Urothelium cell line (cell line): Measurements from ENCODE around the gene PHF21B.
"Not testable (repeated sequence)": the region's sequence is repeated elsewhere in the genome, so short reads cannot be mapped to it uniquely, and the experiment has no call there.

Experiments used
- DNase-seq: peaks from one replicate; pipeline ENCODE4 v3.0.0; 2011; ENCODE audit warnings: low spot score, mixed read lengths
- FAIRE-seq: peaks from 2 replicates; lab custom pipeline; 2011; peaks lifted over from hg19 to GRCh38; lab: Jason Lieb, UNC

The PHF21B gene

DNA sequence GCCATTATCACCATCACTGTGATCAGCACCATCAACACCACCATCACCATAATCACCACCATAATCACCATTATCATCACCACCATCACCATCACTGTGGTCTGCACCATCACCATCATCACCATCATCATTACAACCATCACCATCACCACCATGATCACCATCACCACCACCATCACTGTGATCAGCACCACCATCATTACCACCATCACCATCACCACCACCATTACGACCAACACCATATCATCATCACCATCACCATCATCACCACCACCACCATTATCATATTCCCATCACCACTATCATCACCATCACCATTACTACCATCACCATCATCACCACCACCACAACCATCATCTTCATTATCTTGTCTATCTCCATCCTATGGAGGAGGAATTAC, 125.2 kb downstream of the PHF21B start:
- DNase-seq = no peak
- FAIRE-seq = no peak

DNA sequence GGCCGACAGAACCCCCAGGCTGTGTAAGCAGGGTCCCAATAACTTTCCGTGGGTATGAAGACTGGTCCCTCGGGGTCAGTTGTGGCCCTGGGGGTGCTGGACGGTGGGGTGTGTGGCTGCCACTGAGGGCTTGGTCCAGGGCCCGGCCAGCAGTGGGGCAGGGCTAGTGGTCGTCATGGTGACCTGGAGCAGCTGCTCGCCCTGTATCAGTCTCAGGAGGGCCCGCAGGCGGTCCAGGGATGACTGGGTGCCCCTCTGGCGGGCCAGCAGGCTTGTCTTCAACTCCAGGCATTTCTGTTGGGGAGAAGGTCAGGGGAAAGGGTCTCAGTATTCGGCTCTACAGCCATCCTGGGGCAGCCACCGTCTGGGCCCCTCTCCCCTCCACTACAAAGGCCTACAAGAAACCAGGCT, 126.8 kb downstream of the PHF21B start:
- FAIRE-seq = no peak
- DNase-seq = no peak

DNA sequence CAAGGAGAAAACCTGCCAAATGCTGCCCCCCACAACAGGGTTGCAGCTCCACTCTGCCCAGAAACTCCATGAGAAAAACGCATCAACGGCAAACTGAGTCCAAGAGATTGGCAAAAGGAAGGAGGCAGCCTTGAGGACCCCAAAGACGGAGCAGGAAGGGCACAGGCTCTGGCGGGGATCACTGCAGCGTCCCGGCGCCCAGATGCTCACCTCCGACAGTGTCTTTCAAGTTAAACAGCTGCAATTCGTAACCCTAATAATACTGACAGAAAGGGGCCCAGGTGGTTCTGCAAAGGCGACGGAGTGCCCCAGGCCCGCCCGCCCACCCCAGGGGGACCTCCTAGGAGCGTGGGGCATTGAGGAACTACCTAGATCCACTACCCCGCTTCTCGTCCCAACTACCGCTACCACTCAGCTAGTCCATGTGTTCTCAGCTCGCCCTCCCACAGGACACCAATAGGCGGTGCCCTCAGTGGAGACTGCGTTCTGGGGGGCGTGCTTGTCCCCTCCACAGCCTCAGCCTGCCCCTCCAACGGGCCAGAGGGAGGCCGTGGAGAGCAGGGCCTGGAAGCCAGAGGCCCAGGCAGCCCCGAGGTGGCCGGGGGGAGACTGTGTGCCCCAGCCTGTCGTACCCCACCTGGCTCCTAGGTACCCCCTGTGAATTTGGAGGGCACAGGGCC, 127.4 kb downstream of the PHF21B start:
- FAIRE-seq = no peak

DNA sequence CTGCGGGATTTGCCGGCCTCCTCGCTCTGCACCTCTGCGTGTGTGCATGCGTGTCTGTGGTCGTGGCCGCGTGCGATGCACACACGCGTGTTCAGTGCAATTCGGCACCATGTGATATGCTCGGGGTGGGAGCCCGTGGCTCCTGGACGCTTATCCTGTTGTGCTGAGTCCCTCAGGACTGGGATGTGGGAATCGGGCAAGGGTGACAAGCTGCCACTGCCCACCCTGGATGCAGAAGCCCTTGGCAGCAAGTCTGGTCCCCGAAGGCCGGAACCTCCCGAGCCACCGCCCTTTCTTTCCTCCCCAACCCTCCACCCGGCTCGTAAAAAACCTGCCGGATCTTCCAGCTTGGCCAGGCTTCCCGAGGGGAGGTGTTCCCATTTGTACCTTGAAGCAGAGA, 128.2 kb downstream of the PHF21B start:
- no peak for FAIRE-seq
- no peak for DNase-seq

More for the DNA sequence above, 127.4 kb downstream of the PHF21B start:
- DNase-seq = no peak

DNA sequence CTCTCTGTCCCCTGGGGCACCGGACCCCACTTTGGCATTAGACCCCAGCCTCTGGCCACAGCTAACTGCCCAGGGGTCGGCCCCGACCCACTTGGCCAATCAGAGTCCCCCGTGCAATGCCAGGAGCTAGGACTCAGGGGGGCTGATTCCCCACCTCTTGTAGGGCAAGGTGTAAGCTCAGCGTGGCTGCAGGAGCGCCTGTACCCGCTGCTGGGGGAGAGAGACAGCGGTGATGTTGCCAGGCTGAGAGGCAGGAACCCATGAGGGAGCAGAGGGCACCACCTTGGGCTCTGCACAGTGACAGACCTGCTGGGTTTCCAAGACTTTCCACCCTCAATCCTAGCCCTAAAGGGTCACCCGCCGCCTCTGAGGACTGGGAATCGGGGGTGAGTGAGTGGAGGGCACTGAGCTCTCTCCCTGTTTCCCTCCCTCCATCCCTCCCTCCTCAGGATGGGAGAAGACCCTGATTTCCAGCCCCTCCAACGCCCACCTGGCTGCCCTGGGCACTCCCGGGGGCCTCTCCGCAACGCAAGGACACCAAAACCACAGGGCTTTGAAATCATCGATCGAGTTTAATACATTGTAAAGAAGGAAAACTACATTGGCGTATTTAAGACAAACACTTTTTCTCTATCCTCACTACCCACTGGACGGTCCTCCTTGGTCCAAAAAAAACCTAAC, 129.1 kb downstream of the PHF21B start:
- no peak for DNase-seq
- FAIRE-seq = no peak

DNA sequence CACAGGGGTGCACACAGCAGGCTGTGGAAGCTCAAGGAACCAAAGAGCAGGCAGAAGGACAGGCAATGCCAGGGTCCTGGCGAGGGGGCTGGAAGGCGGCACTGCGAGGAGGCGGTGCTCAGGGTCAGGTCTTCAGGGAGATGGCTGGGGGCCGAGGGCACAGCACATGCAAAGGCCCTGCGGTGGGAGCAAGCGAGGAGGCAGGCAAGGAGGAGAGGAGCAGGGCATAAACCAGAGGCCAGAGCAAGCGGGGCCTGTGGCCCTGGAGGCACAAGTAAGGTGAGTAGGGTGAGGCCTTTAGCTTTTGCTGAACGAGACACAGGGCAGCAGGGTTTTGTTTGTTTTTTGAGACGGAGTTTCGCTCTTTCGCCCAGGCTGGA, 130.5 kb downstream of the PHF21B start:
- DNase-seq (no peak), FAIRE-seq (no peak)

DNA sequence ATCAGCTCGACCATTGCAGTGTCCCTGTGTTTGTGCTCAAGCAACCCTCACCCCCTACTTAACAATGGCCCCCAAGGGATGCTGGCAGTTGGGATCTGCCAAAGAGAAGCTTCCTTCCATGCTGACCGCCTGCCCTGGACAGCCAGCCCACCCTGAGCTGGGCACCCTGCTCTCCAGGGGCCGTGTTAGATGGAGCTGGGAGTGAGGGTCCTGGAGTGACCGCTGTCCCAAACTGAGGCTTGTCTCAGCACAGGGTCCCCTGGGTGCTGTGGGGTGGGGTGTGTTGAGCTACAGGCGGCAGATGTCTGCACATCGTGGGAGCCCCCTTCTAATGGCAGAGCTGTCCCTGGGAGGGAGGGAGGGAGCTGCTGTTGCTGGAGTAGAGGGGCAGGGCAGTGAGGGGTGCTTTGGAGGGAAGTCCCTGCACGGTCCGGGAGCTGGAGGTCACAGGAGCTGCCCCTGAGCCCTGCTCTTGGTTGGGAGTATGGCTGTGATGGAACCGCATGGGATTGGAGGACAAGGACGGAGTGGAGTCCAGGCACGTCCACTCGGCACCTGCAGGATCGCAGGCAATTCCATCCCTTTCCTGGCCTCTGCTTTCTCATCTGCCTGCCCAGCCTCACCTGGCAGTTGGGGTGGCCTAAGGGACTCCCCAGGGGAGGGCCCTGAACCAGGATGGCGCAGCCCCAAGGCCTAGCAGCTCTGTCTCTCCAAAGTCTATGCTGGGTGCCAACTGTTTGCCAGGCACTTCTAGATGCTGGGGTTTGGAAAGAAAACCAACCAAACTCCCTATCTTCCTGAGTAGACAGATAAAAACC, 131.1 kb downstream of the PHF21B start:
- DNase-seq (no peak), FAIRE-seq (no peak)

DNA sequence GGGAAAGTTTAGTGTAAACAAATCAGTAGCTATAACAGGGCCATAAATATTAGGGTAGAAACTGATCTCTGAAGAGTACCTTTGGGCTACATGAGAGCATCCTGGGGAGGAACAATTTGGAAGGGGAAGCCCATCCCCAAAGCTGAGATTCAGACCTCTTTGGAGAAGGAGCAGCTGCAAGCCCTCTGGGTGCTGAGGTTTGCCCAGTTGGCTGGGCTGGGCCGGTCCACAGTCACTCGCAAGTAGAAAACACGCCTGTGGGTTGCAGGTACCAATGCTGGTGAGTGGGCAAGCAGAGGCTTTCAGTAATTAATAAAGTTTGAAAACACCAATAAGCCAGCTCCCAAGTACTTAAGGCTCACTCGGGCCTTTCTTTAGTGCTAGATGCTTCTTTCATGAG, 132.9 kb downstream of the PHF21B start:
- no peak for DNase-seq
- FAIRE-seq = no peak

DNA sequence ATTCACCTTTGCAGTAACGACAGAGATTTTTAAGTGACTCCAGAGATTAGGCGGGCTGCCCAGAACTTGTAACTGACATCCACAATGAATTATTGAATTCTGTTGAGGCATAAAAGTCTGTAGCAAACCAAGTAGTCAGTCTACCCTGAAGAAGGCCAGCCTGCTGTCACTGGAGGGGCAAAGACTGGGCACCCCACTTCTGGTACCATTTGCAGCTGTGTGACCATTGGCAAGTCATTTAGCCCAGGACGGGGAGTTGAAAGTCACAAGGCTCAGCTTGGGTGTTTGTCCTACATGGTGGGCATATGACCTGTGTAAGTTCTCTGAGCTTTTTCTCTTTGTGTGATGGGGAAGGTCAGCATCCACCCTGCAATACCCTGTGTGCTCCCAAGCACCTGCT, 138.0 kb downstream of the PHF21B start:
- DNase-seq (no peak), FAIRE-seq (no peak)

DNA sequence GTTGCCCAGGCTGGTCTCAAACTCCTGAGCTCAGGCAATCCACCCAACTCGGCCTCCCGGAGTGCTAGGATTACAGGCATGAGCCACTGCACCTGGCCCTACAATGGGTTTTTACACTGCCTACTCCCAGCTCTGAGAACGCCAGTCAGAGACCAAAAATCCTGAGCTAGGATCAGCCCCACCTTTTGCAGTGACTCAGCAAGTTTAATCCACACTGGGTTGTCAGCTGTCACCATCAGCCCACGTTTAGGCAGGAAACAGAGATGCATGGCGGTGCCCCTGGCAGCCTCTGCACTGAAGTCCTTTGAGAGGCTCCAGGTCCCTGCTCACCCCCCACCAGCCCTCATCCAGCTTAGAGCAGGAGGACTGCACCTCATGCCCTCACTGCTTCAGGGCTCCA, 139.8 kb downstream of the PHF21B start:
- DNase-seq (peak; percentile 75), FAIRE-seq (peak; percentile 67)

DNA sequence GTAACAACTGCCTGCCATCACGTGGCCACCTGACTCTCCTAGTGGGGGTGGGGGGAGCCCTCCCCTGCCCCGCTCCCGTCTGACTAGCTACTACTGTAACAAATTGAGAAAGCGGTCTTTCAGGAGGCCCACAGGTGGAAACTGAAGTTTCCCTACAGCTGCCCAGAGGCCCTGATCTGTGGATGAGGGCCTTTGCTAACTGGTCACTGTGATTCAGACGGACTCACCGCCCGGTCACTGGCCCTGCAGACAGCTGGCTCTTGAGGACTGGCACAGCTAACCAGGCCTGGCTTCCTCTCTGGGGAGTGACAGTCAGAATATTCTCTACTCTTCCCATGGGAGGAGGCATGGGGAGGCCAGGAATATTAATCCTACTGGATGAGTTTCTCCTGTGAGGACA, 140.6 kb downstream of the PHF21B start:
- FAIRE-seq = no peak
- DNase-seq = no peak

DNA sequence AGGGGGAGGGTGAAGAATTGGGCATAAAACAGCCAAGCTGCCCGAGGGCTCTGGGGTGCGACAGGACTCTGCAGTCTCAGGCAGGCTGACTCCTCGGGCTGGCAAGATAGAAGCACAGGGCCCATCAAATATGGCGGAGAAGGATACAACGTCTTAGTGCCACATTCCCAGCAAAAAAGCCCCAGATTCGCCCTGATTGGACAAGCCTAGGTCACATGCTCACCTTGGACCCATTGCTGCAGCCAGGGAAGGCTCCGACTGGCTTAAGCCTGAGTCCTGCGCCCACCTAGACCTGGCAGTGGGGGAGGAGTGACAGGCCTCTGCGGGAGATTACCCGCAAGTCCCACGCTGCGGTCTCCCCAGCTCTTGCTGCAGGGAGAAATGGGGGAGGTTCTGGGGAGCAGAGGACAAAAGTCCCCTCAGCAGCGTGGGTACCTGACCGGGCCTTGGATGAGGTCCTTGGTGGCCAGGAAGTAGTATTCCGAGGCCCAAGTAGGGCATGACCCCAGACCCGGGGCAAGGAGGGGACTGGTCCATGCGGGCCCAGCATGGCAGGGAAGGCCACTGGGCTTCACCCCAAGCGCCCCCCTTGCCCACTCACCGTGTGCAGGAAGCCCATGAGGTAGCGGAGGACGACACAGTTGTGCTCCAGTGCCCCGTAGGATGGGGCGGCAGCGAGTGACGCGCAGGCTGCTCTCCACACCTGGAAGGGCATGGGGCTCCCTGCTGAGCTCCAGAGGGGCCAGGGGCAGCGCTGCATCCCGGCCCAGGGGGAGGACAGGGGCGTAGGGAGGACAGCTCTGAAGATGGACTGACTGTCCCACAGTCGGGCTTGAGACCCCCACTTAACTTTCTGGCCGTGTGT, 144.4 kb downstream of the PHF21B start:
- FAIRE-seq = no peak
- no peak for DNase-seq

DNA sequence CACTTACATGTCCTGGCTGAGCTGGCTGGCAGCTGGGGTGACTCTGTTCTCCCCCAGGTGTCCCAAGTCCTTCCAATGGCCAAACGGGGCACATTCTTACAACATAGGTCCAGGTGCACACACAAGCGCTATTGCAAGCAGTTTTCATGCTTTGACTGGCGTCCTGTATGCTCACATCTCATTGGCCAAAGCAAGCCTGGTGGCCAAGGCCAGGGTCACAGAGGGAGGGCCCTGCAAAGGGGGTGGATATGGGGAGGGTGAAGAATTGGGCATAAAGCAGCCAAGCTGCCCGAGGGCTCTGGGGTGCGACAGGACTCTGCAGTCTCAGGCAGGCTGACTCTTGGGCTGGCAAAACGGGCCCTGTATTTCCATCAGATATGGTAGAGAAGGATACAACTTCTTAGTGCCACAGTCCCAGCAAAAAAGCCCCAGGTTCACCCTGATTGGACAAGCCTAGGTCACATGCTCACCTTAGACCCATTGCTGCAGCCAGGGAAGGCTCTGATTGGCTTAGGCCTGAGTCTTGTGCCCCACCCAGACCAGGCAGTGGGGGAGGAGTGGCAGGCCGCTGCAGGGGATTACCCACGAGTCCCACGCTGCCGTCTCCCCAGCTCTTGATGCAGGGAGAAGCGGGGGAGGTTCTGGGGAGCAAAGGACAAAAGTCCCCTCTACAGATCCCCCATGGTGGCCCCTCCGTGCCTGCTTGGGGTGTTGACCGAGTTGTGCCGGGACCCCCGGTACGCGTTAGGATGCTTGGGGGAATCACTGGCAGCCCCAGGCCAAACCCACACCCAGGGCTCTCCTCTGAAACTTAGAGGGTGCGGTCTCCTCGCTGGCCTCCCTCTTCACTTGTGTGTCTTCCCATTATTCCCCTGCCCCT, 146.6 kb downstream of the PHF21B start:
- DNase-seq (no peak), FAIRE-seq (no peak)

DNA sequence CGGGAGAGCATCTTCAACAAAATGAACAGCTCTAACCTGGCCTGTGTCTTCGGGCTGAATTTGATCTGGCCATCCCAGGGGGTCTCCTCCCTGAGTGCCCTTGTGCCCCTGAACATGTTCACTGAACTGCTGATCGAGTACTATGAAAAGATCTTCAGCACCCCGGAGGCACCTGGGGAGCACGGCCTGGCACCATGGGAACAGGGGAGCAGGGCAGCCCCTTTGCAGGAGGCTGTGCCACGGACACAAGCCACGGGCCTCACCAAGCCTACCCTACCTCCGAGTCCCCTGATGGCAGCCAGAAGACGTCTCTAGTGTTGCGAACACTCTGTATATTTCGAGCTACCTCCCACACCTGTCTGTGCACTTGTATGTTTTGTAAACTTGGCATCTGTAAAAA, 147.5 kb downstream of the PHF21B start:
- FAIRE-seq (no peak), DNase-seq (no peak)

DNA sequence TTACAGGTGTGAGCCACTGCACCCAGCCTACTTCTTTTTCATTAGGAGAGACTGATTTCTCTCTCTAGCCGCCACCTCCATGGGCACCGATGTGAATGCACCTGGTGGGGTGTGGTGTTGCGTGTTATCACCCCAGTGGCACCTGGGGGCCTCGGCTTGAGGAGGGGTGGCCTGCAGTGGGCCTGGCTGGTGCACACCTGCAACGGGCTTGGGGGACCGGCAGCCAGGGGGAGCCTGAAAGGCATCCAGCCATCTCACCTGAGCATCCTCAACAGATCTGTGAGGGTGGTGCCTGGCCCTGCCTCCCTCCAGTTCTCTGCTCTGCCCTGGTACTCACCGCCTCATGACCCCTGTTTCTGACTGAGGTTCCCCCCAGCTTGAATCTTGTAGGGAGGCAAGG, 148.6 kb downstream of the PHF21B start:
- DNase-seq (no peak), FAIRE-seq (no peak)

DNA sequence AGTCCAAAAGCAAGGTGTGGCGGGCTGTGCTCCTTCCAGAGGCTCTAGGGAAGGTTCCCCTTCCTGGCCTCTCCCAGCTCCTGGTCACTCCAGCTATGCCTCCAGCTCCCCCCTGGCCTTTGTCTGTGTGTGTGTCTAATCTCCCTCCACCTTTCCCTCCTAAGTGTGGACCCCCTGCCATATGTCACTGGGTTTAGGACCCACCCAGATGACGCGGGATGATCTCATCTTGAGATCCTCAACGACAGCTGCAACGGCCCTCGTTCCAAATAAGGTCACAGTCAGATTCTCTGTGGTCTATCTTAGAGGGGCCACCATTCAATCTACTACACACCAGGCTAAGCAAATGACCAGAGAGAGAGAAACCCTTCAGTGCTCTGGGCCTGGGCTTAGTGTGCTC, 149.5 kb downstream of the PHF21B start:
- no peak for FAIRE-seq
- no peak for DNase-seq

DNA sequence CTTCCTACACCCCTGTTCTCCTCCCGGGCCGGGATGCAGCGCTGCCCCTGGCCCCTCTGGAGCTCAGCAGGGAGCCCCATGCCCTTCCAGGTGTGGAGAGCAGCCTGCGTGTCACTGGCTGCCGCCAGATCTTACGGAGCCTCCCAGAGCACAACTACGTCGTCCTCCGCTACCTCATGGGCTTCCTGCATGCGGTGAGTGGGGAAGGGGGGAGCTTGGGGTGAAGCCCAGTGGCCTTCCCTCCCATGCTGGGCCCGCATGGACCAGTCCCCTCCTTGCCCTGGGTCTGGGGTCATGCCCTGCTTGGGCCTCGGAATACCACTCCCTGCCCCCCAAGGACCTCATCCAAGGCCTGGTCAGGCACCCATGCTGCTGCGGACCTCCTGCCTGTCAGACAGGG, 150.2 kb downstream of the PHF21B start:
- no peak for DNase-seq
- FAIRE-seq = peak; percentile 67

DNA sequence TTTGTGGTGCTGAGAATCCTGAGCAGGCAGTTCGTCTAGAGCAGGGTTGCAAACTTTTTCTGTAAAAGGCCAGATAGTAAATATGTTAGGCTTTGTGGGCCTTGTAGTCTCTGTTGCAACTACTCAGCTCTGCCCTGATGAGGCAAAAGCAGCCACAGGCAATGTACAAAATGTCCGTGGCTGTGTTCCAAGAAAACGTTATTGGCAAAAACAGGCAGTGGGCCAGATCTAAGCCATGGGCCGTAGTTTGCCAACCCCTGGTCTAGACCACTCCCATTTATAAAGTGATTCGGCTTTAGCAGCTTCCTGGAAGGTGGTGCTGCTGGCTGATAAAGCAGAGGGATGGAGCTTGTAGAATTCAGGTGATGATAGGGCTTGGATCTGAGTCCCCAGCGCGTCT, 151.0 kb downstream of the PHF21B start:
- DNase-seq = not testable (repeated sequence)
- peak; percentile 74 for FAIRE-seq

DNA sequence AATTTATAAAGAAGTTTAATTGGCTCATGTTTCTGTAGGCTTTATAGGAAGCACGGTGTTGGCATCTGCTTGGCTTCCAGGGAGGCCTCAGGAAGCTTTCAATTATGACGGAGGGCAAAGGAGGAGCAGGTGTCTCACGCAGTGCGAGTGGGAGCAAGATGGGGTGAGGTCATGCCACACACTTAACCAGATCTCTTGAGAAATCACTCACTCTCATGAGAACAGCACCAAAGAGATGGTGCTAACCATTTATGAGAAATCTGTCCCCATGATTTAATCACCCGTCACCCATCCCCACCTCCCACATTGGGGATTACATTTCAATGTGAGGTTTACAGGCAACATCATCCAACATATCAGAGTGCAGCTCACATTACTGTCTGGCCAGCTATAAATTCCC, 153.9 kb downstream of the PHF21B start:
- no peak for FAIRE-seq

DNA sequence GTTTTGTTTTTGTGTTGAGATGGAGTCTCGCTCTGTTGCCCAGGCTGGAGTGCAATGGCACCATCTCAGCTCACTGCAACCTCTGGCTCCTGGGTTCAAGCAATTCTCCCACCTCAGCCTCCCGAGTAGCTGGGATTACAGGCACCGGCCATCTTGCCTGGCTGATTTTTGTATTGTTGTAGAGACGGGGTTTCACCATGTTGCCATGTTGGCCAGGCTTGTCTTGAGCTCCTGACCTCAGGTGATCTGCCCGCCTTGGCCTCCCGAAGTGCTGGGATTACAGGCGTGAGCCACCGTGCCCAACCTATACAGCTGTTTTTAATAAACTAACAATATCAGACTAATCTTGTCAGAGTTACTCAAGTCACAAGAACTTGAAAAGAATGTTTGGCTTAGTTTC, 155.2 kb downstream of the PHF21B start:
- FAIRE-seq, DNase-seq: not testable (repeated sequence)

More for the DNA sequence above, 153.9 kb downstream of the PHF21B start:
- no peak for DNase-seq
